HUES6 (cell line): ENCODE results near the gene MISP.

ENCODE experiments used
- H3K27ac ChIP-seq: 2 replicates; pipeline ENCODE4 v1.7.0; 2013; ENCODE audit warnings: low read depth, mild to moderate bottlenecking, low read length, inconsistent platforms
- H3K27me3 ChIP-seq: 2 replicates; pipeline ENCODE4 v1.6.1; 2013; ENCODE audit warnings: low read length; ENCODE audit not compliant: control insufficient read depth, insufficient read depth
- H3K36me3 ChIP-seq: 2 replicates; pipeline ENCODE4 v1.6.1; 2013; ENCODE audit warnings: low read length; ENCODE audit not compliant: control insufficient read depth, insufficient read depth
- H3K4me1 ChIP-seq: 2 replicates; pipeline ENCODE4 v1.6.1; 2013; ENCODE audit warnings: low read length; ENCODE audit not compliant: control insufficient read depth, insufficient read depth
- H3K4me3 ChIP-seq: 2 replicates; pipeline ENCODE4 v1.5.1; 2013; ENCODE audit warnings: low read depth, low read length
- H3K9ac ChIP-seq: one replicate; pipeline ENCODE4 v1.6.1; 2013; ENCODE audit warnings: mild to moderate bottlenecking, low read length
- H3K9me3 ChIP-seq: 2 replicates; pipeline ENCODE4 v1.6.1; 2013; ENCODE audit warnings: low read depth, low read length; ENCODE audit not compliant: control insufficient read depth, insufficient read depth

The MISP gene

GRCh38 chr19:764301-764700, 13.4 kb downstream of the MISP start:
- H3K27me3 ChIP-seq, result no peaks in the 10 kb centered on the region
- H3K9ac ChIP-seq, result no peak overlapping the region
- H3K36me3 ChIP-seq, result no peaks in the 10 kb centered on the region
- H3K9me3 ChIP-seq, result peaks cover 5% of the 10 kb centered on the region; the same call in 1 of the 2 replicates
- H3K27ac ChIP-seq, result no peak overlapping the region
- H3K4me3 ChIP-seq, result no peak overlapping the region
- no peaks in the 10 kb centered on the region for H3K4me1 ChIP-seq

DNA sequence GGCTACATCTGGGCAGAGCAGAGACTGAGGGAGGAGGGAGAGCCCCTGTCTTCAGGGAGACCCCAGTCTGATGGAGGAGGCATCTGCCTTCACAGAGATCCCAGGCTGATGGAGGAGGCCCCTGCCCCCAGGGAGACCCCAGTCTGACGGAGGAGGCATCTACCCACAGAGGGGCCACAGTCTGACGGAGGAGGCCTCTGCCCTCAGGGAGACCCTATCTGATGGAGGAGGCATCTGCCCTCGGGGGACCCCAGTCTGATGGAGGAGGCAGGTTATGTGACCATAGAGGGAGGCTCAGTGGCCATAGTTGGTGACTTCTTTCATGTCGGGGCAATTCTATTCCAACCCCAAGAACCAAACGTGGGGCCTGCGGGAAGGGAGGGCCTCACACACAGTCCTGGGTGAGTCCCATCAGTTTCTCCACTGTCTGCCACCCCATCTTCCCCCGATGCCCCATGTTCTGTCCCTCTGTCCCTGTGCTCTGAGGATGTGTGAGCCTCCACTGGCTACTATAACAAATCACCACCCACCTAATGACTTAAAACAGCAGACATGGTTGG, 14.3 kb downstream of the MISP start:
- no peaks in the 10 kb centered on the region for H3K36me3 ChIP-seq
- H3K27ac ChIP-seq, result no peak overlapping the region
- H3K4me1 ChIP-seq, result no peaks in the 10 kb centered on the region
- H3K27me3 ChIP-seq, result no peaks in the 10 kb centered on the region
- no peak overlapping the region for H3K9ac ChIP-seq
- no peak overlapping the region for H3K4me3 ChIP-seq
- peaks cover 5% of the 10 kb centered on the region; the same call in 1 of the 2 replicates for H3K9me3 ChIP-seq

- peaks cover 3% of the 10 kb centered on the region; the same call in 1 of the 2 replicates for H3K4me1 ChIP-seq
- H3K27me3 ChIP-seq, result no peaks in the 10 kb centered on the region
- H3K36me3 ChIP-seq, result no peaks in the 10 kb centered on the region
- H3K4me3 ChIP-seq, result no peak overlapping the region
- H3K27ac ChIP-seq, result no peak overlapping the region
- H3K9me3 ChIP-seq, result no peaks in the 10 kb centered on the region
- H3K9ac ChIP-seq, result no peak overlapping the region
Observed at GRCh38 chr19:768424-768823, 17.5 kb downstream of the MISP start.

DNA sequence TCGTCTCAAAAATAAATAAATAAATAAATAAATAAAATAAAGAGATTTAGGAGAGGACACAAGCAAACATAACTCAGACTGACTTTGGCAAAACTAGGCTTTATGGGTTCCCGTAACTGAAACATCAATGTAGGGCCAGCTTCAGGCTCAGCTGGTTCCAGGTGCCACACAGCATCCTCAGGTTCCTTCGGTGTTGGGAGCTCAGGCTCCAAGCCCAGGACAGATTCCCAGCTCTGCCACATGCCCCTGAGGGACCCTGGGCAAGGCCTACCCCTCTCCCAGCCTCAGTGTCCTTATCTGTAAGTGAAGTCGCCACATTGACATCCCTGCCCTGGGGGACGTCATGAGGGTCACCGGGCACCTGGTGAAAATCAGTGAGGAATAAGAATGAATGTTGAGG, 18.7 kb downstream of the MISP start:
- H3K9ac ChIP-seq, result no peak overlapping the region
- H3K4me3 ChIP-seq, result no peak overlapping the region
- no peaks in the 10 kb centered on the region for H3K27me3 ChIP-seq
- no peak overlapping the region for H3K27ac ChIP-seq
- no peaks in the 10 kb centered on the region for H3K36me3 ChIP-seq
- H3K9me3 ChIP-seq, result no peaks in the 10 kb centered on the region
- H3K4me1 ChIP-seq, result peaks cover 3% of the 10 kb centered on the region; the same call in 1 of the 2 replicates

GRCh38 chr19:771332-771785, 20.4 kb downstream of the MISP start:
- no peak overlapping the region for H3K27ac ChIP-seq
- no peaks in the 10 kb centered on the region for H3K9me3 ChIP-seq
- H3K4me3 ChIP-seq, result no peak overlapping the region
- H3K27me3 ChIP-seq, result no peaks in the 10 kb centered on the region
- H3K36me3 ChIP-seq, result no peaks in the 10 kb centered on the region
- peaks cover 3% of the 10 kb centered on the region; the same call in 1 of the 2 replicates for H3K4me1 ChIP-seq
- no peak overlapping the region for H3K9ac ChIP-seq

DNA sequence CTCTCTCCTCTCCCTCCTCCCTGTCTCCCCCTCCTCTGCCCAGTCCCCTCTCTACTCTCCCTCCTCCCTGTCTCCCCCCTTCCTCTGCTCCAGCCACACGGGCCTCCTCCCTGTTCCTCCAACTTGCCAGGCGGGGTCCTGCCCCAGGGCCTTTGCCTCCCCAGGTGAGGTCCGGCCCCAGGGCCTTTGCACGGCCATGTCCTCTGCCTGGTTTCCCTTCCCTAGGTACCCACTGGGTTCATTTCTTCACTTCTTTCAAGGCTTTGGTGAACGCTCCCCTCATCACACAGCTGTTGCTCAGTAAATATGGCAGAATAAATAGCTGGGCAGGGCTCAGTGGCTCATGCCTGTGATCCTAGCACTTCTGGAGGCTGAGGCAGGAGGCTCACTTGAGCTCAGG, 21.2 kb downstream of the MISP start:
- no peak overlapping the region for H3K9ac ChIP-seq
- H3K27me3 ChIP-seq, result no peaks in the 10 kb centered on the region
- H3K27ac ChIP-seq, result no peak overlapping the region
- no peaks in the 10 kb centered on the region for H3K36me3 ChIP-seq
- H3K9me3 ChIP-seq, result no peaks in the 10 kb centered on the region
- no peak overlapping the region for H3K4me3 ChIP-seq
- H3K4me1 ChIP-seq, result peaks cover 3% of the 10 kb centered on the region; the same call in 1 of the 2 replicates

GRCh38 chr19:772730-773436, 22.0 kb downstream of the MISP start:
- no peak overlapping the region for H3K9ac ChIP-seq
- H3K27ac ChIP-seq, result no peak overlapping the region
- no peaks in the 10 kb centered on the region for H3K36me3 ChIP-seq
- no peak overlapping the region for H3K4me3 ChIP-seq
- H3K27me3 ChIP-seq, result no peaks in the 10 kb centered on the region
- H3K9me3 ChIP-seq, result no peaks in the 10 kb centered on the region
- H3K4me1 ChIP-seq, result peaks cover 3% of the 10 kb centered on the region; the same call in 1 of the 2 replicates

DNA sequence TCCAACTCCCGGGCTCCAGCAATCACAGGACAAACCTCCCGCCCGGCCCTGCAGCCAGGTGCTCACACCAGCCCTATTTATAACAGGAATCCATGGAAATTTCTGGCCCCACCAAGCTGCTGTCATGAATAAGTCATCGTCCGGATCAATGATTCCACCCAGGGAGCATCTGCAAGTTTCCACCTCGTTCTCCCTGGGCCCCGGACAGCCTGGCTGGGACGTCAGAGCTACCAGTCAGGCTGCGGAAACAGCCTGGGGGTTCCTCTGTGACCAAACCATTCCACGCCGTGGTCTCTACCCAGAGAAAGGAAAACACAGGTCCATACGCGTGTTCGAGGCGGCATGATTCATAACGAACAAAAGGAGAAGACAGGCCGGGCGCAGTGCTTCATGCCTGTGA, 25.6 kb downstream of the MISP start:
- H3K27me3 ChIP-seq, result no peaks in the 10 kb centered on the region
- no peak overlapping the region for H3K27ac ChIP-seq
- H3K4me3 ChIP-seq, result no peak overlapping the region
- no peaks in the 10 kb centered on the region for H3K36me3 ChIP-seq
- no peaks in the 10 kb centered on the region for H3K9me3 ChIP-seq
- peaks cover 3% of the 10 kb centered on the region; the same call in 1 of the 2 replicates for H3K4me1 ChIP-seq
- no peak overlapping the region for H3K9ac ChIP-seq

DNA sequence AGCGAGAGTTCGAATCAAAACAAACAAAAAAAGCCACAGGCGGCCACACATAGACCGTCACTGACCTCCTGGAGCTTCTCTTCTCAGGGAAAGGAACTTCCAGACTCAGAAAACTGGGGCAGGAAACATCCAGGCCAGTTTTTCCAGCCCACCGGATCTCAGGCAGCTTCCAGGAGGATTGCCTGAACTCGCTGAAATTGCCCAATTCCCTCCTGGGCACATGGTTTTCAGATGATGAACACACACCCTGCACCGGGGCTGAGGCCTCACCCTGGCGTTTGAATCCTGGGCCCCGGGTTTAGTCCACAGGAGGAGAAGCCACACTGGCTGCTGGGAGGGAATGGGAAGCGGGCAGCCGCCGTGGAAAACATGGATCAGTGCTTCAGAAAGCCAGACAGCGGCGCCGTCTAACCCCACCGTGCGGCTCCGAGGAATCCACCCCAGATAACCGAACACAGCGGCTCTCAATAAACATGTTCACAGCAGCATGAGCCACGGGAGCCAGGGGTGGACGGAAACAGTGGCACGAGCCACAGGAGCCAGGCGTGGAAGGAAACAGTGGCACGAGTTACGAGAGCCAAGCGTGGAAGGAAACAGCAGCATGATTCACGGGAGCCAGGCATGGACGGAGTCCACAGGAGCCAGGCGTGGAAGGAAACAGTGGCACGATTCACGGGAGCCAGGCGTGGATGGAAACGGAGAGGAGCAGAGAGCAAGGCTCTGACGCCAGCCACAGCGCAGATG, 28.2 kb downstream of the MISP start:
- no peak overlapping the region for H3K4me3 ChIP-seq
- H3K9ac ChIP-seq, result no peak overlapping the region
- no peaks in the 10 kb centered on the region for H3K27me3 ChIP-seq
- H3K36me3 ChIP-seq, result no peaks in the 10 kb centered on the region
- no peak overlapping the region for H3K27ac ChIP-seq
- peaks cover 17% of the 10 kb centered on the region for H3K4me1 ChIP-seq
- H3K9me3 ChIP-seq, result no peaks in the 10 kb centered on the region

GRCh38 chr19:780935-781334, 30.0 kb downstream of the MISP start:
- Histone ChIP-seq H3K36me3 (no peaks in the 10 kb centered on the region), H3K27ac (no peak overlapping the region), H3K27me3 (no peaks in the 10 kb centered on the region), H3K4me1 (peaks cover 17% of the 10 kb centered on the region), H3K9ac (no peak overlapping the region), H3K9me3 (no peaks in the 10 kb centered on the region), H3K4me3 (no peak overlapping the region)

DNA sequence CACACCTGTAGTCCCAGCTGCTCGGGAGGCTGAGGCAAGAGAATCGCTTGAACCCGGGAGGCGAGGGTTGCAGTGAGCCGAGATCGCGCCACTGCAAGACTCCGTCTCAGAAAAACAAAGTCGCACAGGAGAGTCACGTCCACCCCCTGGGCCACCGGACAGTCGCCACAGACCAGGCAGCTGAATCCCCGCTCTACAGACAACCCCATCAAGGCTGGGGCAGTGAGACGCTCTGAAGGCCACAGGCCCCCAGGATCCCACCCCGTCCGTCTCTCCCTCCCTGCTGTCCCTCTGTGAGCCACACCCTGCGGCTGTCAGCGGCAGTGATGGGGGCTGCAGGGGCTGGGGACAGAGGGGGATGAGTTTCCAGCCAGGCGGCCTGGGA, 30.9 kb downstream of the MISP start:
- no peaks in the 10 kb centered on the region for H3K36me3 ChIP-seq
- no peaks in the 10 kb centered on the region for H3K9me3 ChIP-seq
- H3K27me3 ChIP-seq, result no peaks in the 10 kb centered on the region
- peak overlapping the region; percentile 89 for H3K9ac ChIP-seq
- peak overlapping the region; percentile 58 for H3K4me3 ChIP-seq
- peak overlapping the region; percentile 98 for H3K27ac ChIP-seq
- H3K4me1 ChIP-seq, result peaks cover 17% of the 10 kb centered on the region
